Keratinocyte (primary cell): ENCODE data around the gene RYR1.

Source experiments
- CTCF ChIP-seq, 3 experiments: IDR thresholded peaks in 1 of 3; conservative IDR thresholded peaks in 1 of 3; optimal IDR thresholded peaks in 1 of 3; 2 replicates in 2 of 3; 3 replicates in 1 of 3; pipeline versions ENCODE3 to v1.5.1; 2011; ENCODE audit warnings: low read length in 3 of 3, mild to moderate bottlenecking in 3 of 3, moderate library complexity in 2 of 3, control low read depth in 1 of 3, inconsistent platforms in 1 of 3; ENCODE audit not compliant: insufficient read depth in 2 of 3; ENCODE audit errors: extremely low read depth in 1 of 3
- EZH2 ChIP-seq: IDR thresholded peaks from one replicate; pipeline ENCODE4 v1.6.1; 2012; ENCODE audit warnings: inconsistent platforms, mild to moderate bottlenecking, low read length, moderate library complexity

- TF ChIP-seq CTCF (optimal IDR thresholded peaks at IDR 0.05 in 1 of 3, IDR thresholded peaks at IDR 0.05 in 1 of 3, conservative IDR thresholded peaks at IDR 0.05 in 1 of 3; ENCODE audit: extremely low read depth in 1 of 3, insufficient read depth in 2 of 3, low read length in 3 of 3) (no peak), EZH2 (no peak)
Measured at GRCh38 chr19:38526430-38526829, 92.9 kb downstream of the RYR1 start.
